Transverse colon (tissue), 4 donors: Measurements from ENCODE around the gene MISFA.

Experiments used
- CTCF ChIP-seq, 5 experiments: fragments of 200-600 bp in 3 of 5; fragments of 450-650 bp in 2 of 5; sonication (generic) in 3 of 5; IDR thresholded peaks; 1 replicate in 2 of 5; 2 replicates in 3 of 5; pipeline ENCODE4 v1.5.1; 2016 to 2017; ENCODE audit warnings: antibody characterized with exemption in 5 of 5, inconsistent platforms in 3 of 5, mild to moderate bottlenecking in 2 of 5, moderate library complexity in 1 of 5
- POLR2A ChIP-seq: fragments of 450-650 bp; IDR thresholded peaks from one replicate; pipeline ENCODE4 v1.6.1; 2016; ENCODE audit warnings: antibody characterized with exemption, mild to moderate bottlenecking, moderate library complexity
- POLR2AphosphoS5 ChIP-seq, 3 donors: sonication (generic); formaldehyde crosslinking; IDR thresholded peaks; one replicate each; pipeline ENCODE4 v1.6.1; 2016; ENCODE audit warnings: antibody characterized with exemption in 3 of 3

GRCh38 chr11:18650353-18650752, 50.8 kb downstream of the MISFA start:
- TF ChIP-seq CTCF (IDR thresholded peaks at IDR 0.05) = no peak
- TF ChIP-seq POLR2A = no peak
- no peak for TF ChIP-seq POLR2AphosphoS5 (IDR thresholded peaks at IDR 0.05)
